Epithelial cell of prostate (primary cell): ENCODE measurements around the gene UBE2L5.
A peak's percentile ranks its signal among the peaks of the same experiment; 100 is the strongest.
"Not testable (repeated sequence)": the region's sequence is repeated elsewhere in the genome, so short reads cannot be mapped to it uniquely, and the experiment has no call there.

Experiments
- DNase-seq: peaks from one replicate; pipeline ENCODE4 v3.0.0-alpha.2; 2011; ENCODE audit warnings: low read depth, low spot score
- H3K27ac ChIP-seq: fragments of 450-650 bp; 2 replicates; pipeline ENCODE4 v1.5.1; 2017; ENCODE audit warnings: mild to moderate bottlenecking

UBE2L5 gene

GRCh38 chr13:30431269-30431940 is 9.1 kb downstream of the UBE2L5 start:
- peak; percentile 59 for DNase-seq
- H3K27ac ChIP-seq: peak overlapping the region; percentile 69

GRCh38 chr13:30435911-30436451 is 13.7 kb downstream of the UBE2L5 start:
- DNase-seq: no peak

GRCh38 chr13:30437177-30437576 is 14.9 kb downstream of the UBE2L5 start:
- no peak for DNase-seq
- no peak overlapping the region for H3K27ac ChIP-seq

More at GRCh38 chr13:30435911-30436451, 13.7 kb downstream of the UBE2L5 start:
- no peak overlapping the region for H3K27ac ChIP-seq

- DNase-seq: no peak
- no peak overlapping the region for H3K27ac ChIP-seq
These were observed 16.0 kb downstream of the UBE2L5 start for GRCh38 chr13:30438286-30438685.

GRCh38 chr13:30440910-30441703 is 18.8 kb downstream of the UBE2L5 start:
- H3K27ac ChIP-seq: no peak overlapping the region
- no peak for DNase-seq

GRCh38 chr13:30442926-30443325 is 20.6 kb downstream of the UBE2L5 start:
- H3K27ac ChIP-seq: no peak overlapping the region
- DNase-seq: no peak

DNA sequence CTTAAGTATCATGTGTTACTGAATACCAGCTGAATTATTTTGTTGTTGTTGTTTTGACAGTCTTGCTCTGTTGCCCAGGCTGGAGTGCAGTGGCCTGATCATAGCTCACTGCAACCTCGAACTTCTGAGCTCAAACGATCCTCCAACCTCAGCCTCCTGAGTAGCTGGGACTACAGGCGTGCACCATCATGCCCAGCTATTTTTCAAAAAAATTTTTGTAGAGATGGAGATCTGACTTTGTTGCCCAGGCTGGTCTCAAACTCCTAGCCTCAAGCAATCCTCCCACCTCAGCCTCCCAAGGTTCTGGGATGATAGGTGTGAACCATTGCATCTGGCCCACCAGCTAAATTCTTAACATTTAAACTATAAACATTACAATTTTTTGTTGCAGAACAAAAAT is 21.2 kb downstream of the UBE2L5 start:
- DNase-seq, H3K27ac ChIP-seq: not testable (repeated sequence)

DNA sequence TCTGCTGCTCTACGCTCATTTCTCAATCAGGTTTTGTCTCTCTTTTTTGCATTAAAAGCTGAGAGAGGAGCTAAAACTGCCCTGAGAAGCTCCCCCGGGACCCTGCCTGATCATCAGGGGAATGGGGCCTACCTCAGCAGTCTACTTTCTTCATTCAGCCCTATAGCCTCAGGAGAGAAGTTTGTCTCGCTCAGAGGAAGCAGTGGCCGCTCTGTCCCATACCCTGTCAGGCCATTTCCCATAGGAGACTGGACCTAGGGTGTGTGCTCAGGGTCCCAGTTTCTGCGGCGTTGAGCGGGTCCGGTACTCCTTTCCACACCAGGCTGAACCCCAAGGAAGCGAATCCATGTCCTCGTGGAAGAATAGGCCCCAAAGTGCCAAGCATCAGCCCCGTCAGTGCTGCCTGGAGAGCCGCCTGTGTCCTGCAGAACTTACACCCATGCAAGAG is 21.7 kb downstream of the UBE2L5 start:
- H3K27ac ChIP-seq: no peak overlapping the region
- DNase-seq: no peak

DNA sequence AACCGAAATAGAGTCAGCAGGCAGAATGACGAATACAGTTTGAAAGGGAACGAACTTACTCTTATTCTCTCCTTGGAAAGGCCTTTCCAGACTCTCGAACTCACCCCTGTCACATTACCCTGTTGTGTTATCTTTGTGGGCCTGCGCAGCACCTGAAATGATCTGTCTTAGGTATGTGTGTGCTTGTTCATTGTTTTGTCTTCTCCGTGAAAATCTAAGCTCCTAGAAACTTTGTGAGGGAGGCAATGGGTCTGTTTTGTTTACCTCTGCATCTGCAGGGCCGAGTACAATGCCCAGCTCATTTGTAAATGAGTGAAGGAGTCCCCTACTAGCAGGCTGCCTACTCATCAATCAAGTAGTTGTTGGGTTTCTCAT is 23.8 kb downstream of the UBE2L5 start:
- H3K27ac ChIP-seq: no peak overlapping the region

DNA sequence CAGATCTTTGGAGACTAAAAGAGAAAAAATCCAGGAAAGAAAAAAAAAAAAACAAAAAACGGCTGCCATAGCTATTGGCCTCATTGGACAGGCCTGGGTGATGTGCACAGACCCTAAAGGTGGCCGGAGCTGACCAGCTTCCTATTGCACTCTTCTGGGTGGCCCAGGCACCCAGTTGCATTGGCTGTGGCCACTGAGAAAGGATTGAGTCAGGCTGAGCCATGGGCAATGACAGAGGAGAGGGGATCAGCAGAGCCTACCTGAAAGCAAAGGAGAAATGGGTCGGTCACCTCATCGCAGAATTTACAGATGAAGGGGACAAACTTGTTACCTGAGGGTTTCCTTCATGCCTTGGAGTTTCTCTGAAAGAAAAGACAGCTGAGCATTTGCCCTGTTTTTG is 26.1 kb downstream of the UBE2L5 start:
- DNase-seq: no peak
- no peak overlapping the region for H3K27ac ChIP-seq

More for the DNA sequence above, 23.8 kb downstream of the UBE2L5 start:
- no peak for DNase-seq

DNA sequence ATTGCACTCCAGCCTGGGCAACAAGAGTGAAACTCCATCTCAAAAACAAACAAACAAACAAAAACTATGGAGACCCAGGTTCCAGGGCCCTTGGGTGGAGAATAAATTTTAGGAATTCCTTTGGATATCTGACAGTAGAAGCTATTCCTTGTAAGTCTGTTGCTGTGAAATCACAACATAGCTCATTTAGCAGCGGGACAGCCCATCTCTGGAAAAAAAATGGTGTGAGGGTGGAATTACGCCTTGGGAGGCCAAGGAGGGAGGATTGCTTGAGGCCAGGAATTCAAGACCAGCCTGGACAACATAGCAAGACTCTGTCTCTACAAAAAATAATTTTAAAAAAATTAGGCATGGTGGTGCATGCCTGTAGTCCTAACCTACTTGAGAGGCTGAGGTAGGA is 27.8 kb downstream of the UBE2L5 start:
- no peak overlapping the region for H3K27ac ChIP-seq
- no peak for DNase-seq

GRCh38 chr13:30451476-30451875 is 29.2 kb downstream of the UBE2L5 start:
- not testable (repeated sequence) for DNase-seq

DNA sequence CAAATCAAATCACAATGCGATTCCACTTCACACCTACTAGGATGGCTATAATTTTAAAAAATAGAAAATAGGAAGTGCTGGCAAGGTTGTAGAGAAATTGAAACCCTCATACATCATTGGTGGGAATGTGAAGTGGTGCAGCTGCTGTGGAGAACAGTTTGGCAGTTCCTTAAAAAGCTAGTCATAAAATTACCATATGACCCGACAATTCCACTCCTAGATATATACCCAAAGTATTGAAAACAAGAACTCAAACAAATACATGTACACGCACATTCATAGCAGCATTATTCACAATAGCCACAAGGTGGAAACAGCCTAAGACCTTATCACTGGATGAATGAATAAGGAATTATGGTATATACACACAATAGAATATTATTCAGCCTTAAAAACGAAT is 31.4 kb downstream of the UBE2L5 start:
- no peak overlapping the region for H3K27ac ChIP-seq
- DNase-seq: no peak

More at GRCh38 chr13:30451476-30451875, 29.2 kb downstream of the UBE2L5 start:
- H3K27ac ChIP-seq: not testable (repeated sequence)

DNA sequence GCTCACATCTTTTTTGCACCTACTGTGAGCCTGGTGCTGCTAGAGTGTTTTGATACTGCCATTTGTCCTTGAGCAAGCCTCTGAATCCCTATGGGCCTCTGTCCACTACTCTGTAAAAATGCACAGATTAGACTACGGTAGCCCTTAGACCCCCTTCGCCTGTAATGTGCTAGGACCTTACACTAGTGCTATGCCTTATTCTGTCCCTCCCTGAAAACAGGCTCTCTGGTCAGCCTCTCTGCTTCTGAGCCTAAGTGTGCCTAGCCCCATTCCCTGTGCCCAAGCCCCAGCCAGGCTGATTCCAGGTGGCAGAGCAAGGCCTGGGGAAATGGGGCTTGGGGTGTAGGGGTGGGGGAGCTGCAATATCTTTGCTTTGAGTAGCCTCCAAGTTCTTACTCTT is 32.7 kb downstream of the UBE2L5 start:
- H3K27ac ChIP-seq: no peak overlapping the region
- DNase-seq: no peak

GRCh38 chr13:30456290-30456689 is 34.0 kb downstream of the UBE2L5 start:
- no peak for DNase-seq
- no peak overlapping the region for H3K27ac ChIP-seq

GRCh38 chr13:30457306-30457891 is 35.1 kb downstream of the UBE2L5 start:
- DNase-seq: no peak
- no peak overlapping the region for H3K27ac ChIP-seq

DNA sequence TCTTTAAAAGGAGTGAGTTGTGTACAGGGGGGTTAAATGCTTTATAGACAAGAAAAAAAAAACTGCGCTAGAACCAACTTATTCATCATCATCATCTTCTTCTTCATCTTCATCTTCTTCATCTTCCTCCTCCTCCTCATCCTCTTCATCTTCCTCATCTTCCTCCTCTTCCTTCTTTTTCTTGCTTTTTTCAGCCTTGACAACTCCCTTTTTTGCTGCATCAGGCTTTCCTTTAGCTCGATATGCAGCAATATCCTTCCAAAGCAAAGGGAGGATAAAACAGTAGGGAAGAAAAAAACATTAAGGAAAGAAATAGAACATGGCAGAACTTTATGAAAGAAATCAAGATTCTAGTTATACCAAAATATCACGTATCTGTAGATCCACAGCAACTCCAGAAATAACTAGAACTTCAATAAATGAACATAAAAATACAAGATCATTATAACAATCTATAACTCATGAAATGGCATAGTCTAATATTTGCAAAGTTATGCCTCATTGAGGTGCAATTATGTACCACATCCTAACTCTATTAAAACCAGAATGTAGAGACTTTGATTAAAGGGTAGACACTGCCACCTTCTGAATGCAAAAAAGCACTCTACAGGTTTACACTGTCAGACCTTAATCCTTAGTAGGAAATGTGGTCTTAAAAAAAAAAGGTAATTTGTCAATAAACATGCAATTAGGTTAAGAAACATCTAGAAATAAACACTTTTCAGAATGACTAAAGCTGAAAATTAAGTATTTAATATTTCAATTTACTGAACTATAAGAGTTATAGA is 39.2 kb downstream of the UBE2L5 start:
- H3K27ac ChIP-seq, DNase-seq: not testable (repeated sequence)

DNA sequence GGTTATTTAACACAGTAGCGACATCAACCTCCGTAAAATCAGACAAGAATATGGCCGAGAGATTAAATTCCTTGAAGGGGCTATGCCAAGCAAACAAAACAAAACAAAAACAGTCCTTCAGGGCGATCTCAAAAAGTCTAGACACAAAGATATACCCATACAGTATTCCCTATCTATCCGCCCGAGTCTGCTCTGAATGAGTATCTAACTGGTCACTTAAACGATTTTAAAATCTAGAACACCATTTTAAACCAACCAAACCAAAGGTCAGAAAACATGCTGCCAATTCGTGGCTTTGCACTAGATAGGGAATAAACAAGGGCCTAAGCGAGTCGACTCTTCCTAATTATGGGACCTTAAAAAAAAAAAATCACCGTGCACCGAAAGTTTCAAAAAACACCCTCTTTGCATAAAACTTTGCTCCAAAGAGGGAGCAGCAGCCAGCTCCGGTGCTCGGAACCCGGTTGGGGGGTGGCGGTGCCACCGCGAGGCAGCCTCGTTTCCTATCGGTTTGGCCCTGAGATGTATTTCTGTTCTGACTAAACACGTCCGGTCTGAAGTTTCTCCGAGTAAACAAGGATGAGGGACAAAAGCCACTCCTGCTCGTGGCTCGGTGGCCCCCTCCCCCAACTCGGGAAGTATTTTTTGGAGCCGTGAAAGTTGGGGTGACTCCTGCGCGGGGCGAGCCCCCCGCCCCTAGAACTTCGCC is 41.6 kb downstream of the UBE2L5 start:
- peak overlapping the region; percentile 95 for H3K27ac ChIP-seq
- DNase-seq: no peak

- peak overlapping the region; percentile 95 for H3K27ac ChIP-seq
- peak; percentile 22 for DNase-seq
These were observed 42.4 kb downstream of the UBE2L5 start for GRCh38 chr13:30464496-30465342.
